ENCODE results near the gene ATG101. TPM values are rescaled to one million over a fixed set of nuclear protein-coding genes. Genes with fewer than 3 reads are reported as not detected.

ATG101 gene
- total and polyA plus RNA-seq, 2 of the 8 experiments (the other 6 are each of a cell fraction or from before 2014, with no cell fraction given) = 49.8 to 55.9 TPM

- Histone ChIP-seq H2AFZ (ENCODE audit: low read length) (0 out of 2 replicates have a peak overlapping the region, but pooled peaks have one; percentile 79), H3K27ac (ENCODE audit: low read depth, low read length) (no peak overlapping the region), H3K36me3 (ENCODE audit: control insufficient read depth in 2 of 4, insufficient read depth in 4 of 4, low read length in 3 of 4) (no peaks in the 10 kb centered on the region), H3K23ac (ENCODE audit: insufficient read length) (no peak overlapping the region), H2BK15ac (ENCODE audit: low read length) (0 out of 2 replicates have a peak overlapping the region, but pooled peaks have one; percentile 83), H3K23me2 (ENCODE audit: low read depth, low read length) (peaks cover 7% of the 10 kb centered on the region), H3K56ac (replicated peaks; ENCODE audit: insufficient read length, low read depth, low read length) (no peak overlapping the region), H3K4me1 (replicated peaks in 1 of 4; ENCODE audit: control insufficient read depth in 3 of 4, insufficient read depth in 4 of 4, low read length in 3 of 4) (peaks cover 0 to 26% (median 7%) of the 10 kb centered on the region in 4 experiments; a peak in 5 of 7 replicates), H4K20me1 (replicated peaks in 1 of 2; ENCODE audit: control insufficient read depth in 1 of 2, insufficient read depth in 2 of 2, low read length in 2 of 2) (no peaks in the 10 kb centered on the region), H2BK12ac (ENCODE audit: low read depth, low read length) (no peak overlapping the region), H3K79me1 (ENCODE audit: low read depth, low read length) (no peaks in the 10 kb centered on the region), H2BK120ac (replicated peaks; ENCODE audit: low read depth, low read length) (no peak overlapping the region), H3K9me3 (ENCODE audit: insufficient read depth in 2 of 2, low read depth in 1 of 2, low read length in 1 of 2) (no peaks in the 10 kb centered on the region), H4K5ac (ENCODE audit: insufficient read length, low read depth, low read length) (no peak overlapping the region), H3K14ac (ENCODE audit: insufficient read length) (no peak overlapping the region), H2BK5ac (ENCODE audit: low read depth, low read length) (no peak overlapping the region), H2BK20ac (ENCODE audit: low read length) (no peak overlapping the region), H3K79me2 (ENCODE audit: control insufficient read depth in 1 of 2, insufficient read depth in 2 of 2, low read length in 2 of 2) (no peaks in the 10 kb centered on the region), H4K91ac (replicated peaks; ENCODE audit: insufficient read length, low read length) (no peak overlapping the region), H3K27me3 (replicated peaks in 1 of 4; ENCODE audit: control insufficient read depth in 3 of 4, extremely low read depth in 1 of 4, insufficient read depth in 3 of 4, low read length in 3 of 4) (peaks cover 2 to 27% (median 17%) of the 10 kb centered on the region in 4 experiments), H3K9ac (replicated peaks in 1 of 4; ENCODE audit: extremely low read depth in 1 of 4, low read depth in 3 of 4, low read length in 3 of 4) (no peak overlapping the region; a peak in 1 of 7 replicates), H3K4me2 (ENCODE audit: insufficient read depth in 1 of 2, low read depth in 2 of 2, low read length in 2 of 2) (peak overlapping the region; percentile 82 to 95), H3K4ac (replicated peaks; ENCODE audit: insufficient read length, low read depth, low read length) (no peak overlapping the region), H3K4me3 (ENCODE audit: extremely low read depth in 1 of 4, insufficient read depth in 2 of 4, low read depth in 3 of 4, low read length in 4 of 4) (peak overlapping the region; percentile 23 to 71 (median 48)), H3K18ac (ENCODE audit: extremely low read depth, low read length) (peak overlapping the region; percentile 55), H4K8ac (ENCODE audit: extremely low read depth, insufficient read depth, low read length) (no peak overlapping the region), H2AK5ac (ENCODE audit: low read depth, low read length) (no peak overlapping the region)
- DNase-seq (ENCODE audit: low read depth in 1 of 2, low spot score in 2 of 2) (peak; percentile 60 to 99), FAIRE-seq (no peak)
- ChIA-PET CTCF (ENCODE audit: partially characterized antibody) (interaction anchor here (0.6 to 22.7 kb wide), 28 partner anchors 9 to 652 kb away, joined by 3 to 1249 read pairs (median 4); partner anchors contain the start of genes ATG101, NR4A1, SMIM41 and TAMALIN), POLR2A (ENCODE audit: partially characterized antibody) (interaction anchor here (0.7 to 13.1 kb wide), 12 partner anchors 10 to 983 kb away, joined by 3 to 82 read pairs (median 8); partner anchors contain the start of genes ATG101, EIF4B, NR4A1 and SMIM41)
- WGBS, 2 experiments (ENCODE audit: extremely low coverage in 1 of 2, insufficient coverage in 1 of 2, insufficient read length in 1 of 2, insufficient replicate concordance in 2 of 2, low coverage in 1 of 2, low lambda C conversion rate in 2 of 2, missing lambda C conversion rate in 1 of 2) = 1% methylated on average over 28 of the region's 70 CpGs; no CpG with 5 or more reads in 1 of the 2 experiments
- TF ChIP-seq CEBPB (IDR thresholded peaks at IDR 0.05; ENCODE audit: low read depth, low read length) (no peak), NRF1 (IDR thresholded peaks at IDR 0.05; ENCODE audit: low read depth, low read length) (no peak), SIRT6 (IDR thresholded peaks at IDR 0.05; ENCODE audit: low read length) (no peak), SIX5 (IDR thresholded peaks at IDR 0.05; ENCODE audit: low read depth, low read length) (no peak), EZH2 (IDR thresholded peaks at IDR 0.05; ENCODE audit: low read depth, low read length, severe bottlenecking) (no peak), JUN (IDR thresholded peaks at IDR 0.05; ENCODE audit: low read depth, low read length) (no peak), SP2 (IDR thresholded peaks at IDR 0.05; ENCODE audit: low read length) (no peak), RXRA (IDR thresholded peaks at IDR 0.05; ENCODE audit: insufficient read depth, low read depth, low read length) (no peak), SP4 (IDR thresholded peaks at IDR 0.05; ENCODE audit: low read length) (peak; percentile 92), KDM4A (IDR thresholded peaks at IDR 0.05; ENCODE audit: low read depth, low read length, severe bottlenecking) (peak; percentile 95), TAF7 (optimal IDR thresholded peaks at IDR 0.05; ENCODE audit: borderline replicate concordance, low read depth, low read length) (no peak)
- TF ChIP-seq, protein P1, sequence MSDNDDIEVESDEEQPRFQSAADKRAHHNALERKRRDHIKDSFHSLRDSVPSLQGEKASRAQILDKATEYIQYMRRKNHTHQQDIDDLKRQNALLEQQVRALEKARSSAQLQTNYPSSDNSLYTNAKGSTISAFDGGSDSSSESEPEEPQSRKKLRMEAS (IDR thresholded peaks at IDR 0.05) = peak; percentile 71; the same call in 1 of the 2 replicates
Observed at GRCh38 chr12:52023182-52023975, 46.4 kb upstream of the ATG101 start.

Measured in H1 (cell line).